CD14-positive monocyte (primary cell): ENCODE data around the gene UAP1L1. TPM values are rescaled to one million over a fixed set of nuclear protein-coding genes. Genes with fewer than 3 reads are reported as not detected.

Experiments
- DNase-seq, 3 donors: peaks; one replicate each; pipeline ENCODE4 v3.0.0-alpha.2; 2011 to 2022
- H2AFZ ChIP-seq: 2 replicates; pipeline ENCODE4 v1.6.0; 2012; ENCODE audit warnings: mild to moderate bottlenecking, low read depth, low read length, inconsistent platforms; ENCODE audit not compliant: insufficient read depth, poor library complexity, severe bottlenecking
- H3K27ac ChIP-seq, 2 donors: 1 replicate in 1 of 2; 2 replicates in 1 of 2; pipeline ENCODE4 v1.5.1; 2012 to 2013; ENCODE audit warnings: low read length in 2 of 2, control low read depth in 1 of 2, inconsistent platforms in 1 of 2, low read depth in 1 of 2, mild to moderate bottlenecking in 1 of 2
- H3K27me3 ChIP-seq, 2 donors: one replicate each; pipeline versions ENCODE4 v1.6.0 to v1.6.1; 2011 to 2013; ENCODE audit warnings: low read length in 2 of 2; ENCODE audit not compliant: control insufficient read depth in 2 of 2, insufficient read depth in 2 of 2
- H3K36me3 ChIP-seq, 2 donors: replicated peaks in 1 of 2; 1 replicate in 1 of 2; 2 replicates in 1 of 2; pipeline versions ENCODE4 v1.5.1 to v1.6.1; 2012 to 2013; ENCODE audit warnings: low read length in 2 of 2, control low read depth in 1 of 2, inconsistent platforms in 1 of 2, mild to moderate bottlenecking in 1 of 2; ENCODE audit not compliant: insufficient read depth in 2 of 2, control insufficient read depth in 1 of 2
- H3K4me1 ChIP-seq, 2 donors: 1 replicate in 1 of 2; 2 replicates in 1 of 2; pipeline versions ENCODE4 v1.5.1 to v1.6.1; 2012 to 2013; ENCODE audit warnings: low read length in 2 of 2, control low read depth in 1 of 2, inconsistent platforms in 1 of 2, mild to moderate bottlenecking in 1 of 2, moderate library complexity in 1 of 2; ENCODE audit not compliant: insufficient read depth in 2 of 2, control insufficient read depth in 1 of 2
- H3K4me2 ChIP-seq: replicated peaks from 2 replicates; pipeline ENCODE3; 2012; ENCODE audit warnings: low read length, moderate library complexity, mild to moderate bottlenecking; ENCODE audit not compliant: poor library complexity, severe bottlenecking; ENCODE audit errors: extremely low read depth
- H3K4me3 ChIP-seq, 3 experiments: fragments of 200-600 bp in 1 of 3; sonication (generic) in 1 of 3; replicated peaks in 1 of 3; 1 replicate in 2 of 3; 2 replicates in 1 of 3; pipeline ENCODE4 v1.5.1; 2011 to 2013; ENCODE audit warnings: low read length in 3 of 3, mild to moderate bottlenecking in 3 of 3, control low read depth in 2 of 3, low read depth in 2 of 3, inconsistent platforms in 1 of 3, moderate library complexity in 1 of 3
- H3K79me2 ChIP-seq: 2 replicates; pipeline ENCODE4 v1.6.0; 2012; ENCODE audit warnings: mild to moderate bottlenecking, control low read depth, inconsistent platforms, low read length, moderate library complexity; ENCODE audit not compliant: insufficient read depth
- H3K9ac ChIP-seq: 2 replicates; pipeline ENCODE4 v1.6.0; 2017; ENCODE audit warnings: low read length, mild to moderate bottlenecking; ENCODE audit not compliant: insufficient read depth, poor library complexity, severe bottlenecking
- H3K9me3 ChIP-seq, 2 donors: replicated peaks in 1 of 2; 1 replicate in 1 of 2; 2 replicates in 1 of 2; pipeline versions ENCODE4 v1.5.1 to v1.6.1; 2012 to 2013; ENCODE audit warnings: low read length in 2 of 2, control low read depth in 1 of 2; ENCODE audit not compliant: control insufficient read depth in 1 of 2, insufficient read depth in 1 of 2
- H4K20me1 ChIP-seq: 2 replicates; pipeline ENCODE4 v1.6.0; 2012; ENCODE audit warnings: mild to moderate bottlenecking, low read length, control low read depth, moderate library complexity; ENCODE audit not compliant: insufficient read depth
- H3K27ac Mint-ChIP-seq, 7 donors: one replicate each; pipeline ENCODE4 v1.8.0; 2020; ENCODE audit warnings: mild to moderate bottlenecking in 7 of 7, mixed read lengths in 7 of 7, moderate library complexity in 6 of 7, inconsistent platforms in 2 of 7
- H3K27me3 Mint-ChIP-seq, 3 donors: one replicate each; pipeline ENCODE4 v1.8.0; 2021 to 2022; ENCODE audit warnings: low read depth in 3 of 3, mild to moderate bottlenecking in 3 of 3, mixed read lengths in 3 of 3, moderate library complexity in 3 of 3, inconsistent platforms in 1 of 3
- H3K36me3 Mint-ChIP-seq, 2 donors: one replicate each; pipeline ENCODE4 v1.8.0; 2020; ENCODE audit warnings: mixed read lengths in 2 of 2, inconsistent platforms in 1 of 2, mild to moderate bottlenecking in 1 of 2
- H3K4me1 Mint-ChIP-seq: one replicate; pipeline ENCODE4 v1.8.0; 2020; ENCODE audit warnings: mild to moderate bottlenecking, mixed read lengths
- H3K4me3 Mint-ChIP-seq, 2 donors: one replicate each; pipeline ENCODE4 v1.8.0; 2020; ENCODE audit warnings: mild to moderate bottlenecking in 2 of 2, mixed read lengths in 2 of 2, moderate library complexity in 1 of 2
- H3K9me3 Mint-ChIP-seq, 7 donors: one replicate each; pipeline ENCODE4 v1.8.0; 2020 to 2022; ENCODE audit warnings: mixed read lengths in 7 of 7, mild to moderate bottlenecking in 6 of 7, moderate library complexity in 6 of 7, inconsistent platforms in 2 of 7
- WGBS: methylation state at CpG from one replicate; pipeline ENCODE4 v1.1.5; 2013; ENCODE audit warnings: missing lambda C conversion rate; ENCODE audit not compliant: insufficient coverage; 5-methylcytosine and 5-hydroxymethylcytosine counted together
- intact Hi-C, 2 donors: fragments of 100-400 bp; cut with micrococcal nuclease; formaldehyde crosslinking; loops; one replicate each; pipeline versions ENCODE4 v1.15.0 to v1.15.1; 2023
- polyA plus RNA-seq, 3 donors: library from polyadenylated mRNA; depleted of rRNA in 1 of 3; unstranded in 2 of 3; stranded (reverse) in 1 of 3; fragments of 300-500 nt in 2 of 3; fragments of >200 nt in 1 of 3; fragmentation: Illumina TruSeq in 2 of 3; gene quantifications; 1 replicate in 2 of 3; 2 replicates in 1 of 3; pipeline ENCODE4 v1.2.3, GENCODE V29; 2012 to 2021
- TF ChIP-seq, protein P1 (sequence below): fragments of 200-600 bp; IDR thresholded peaks from one replicate; pipeline ENCODE4 v1.8.0; 2022; ENCODE audit warnings: antibody characterized with exemption, mild to moderate bottlenecking

The UAP1L1 gene
- polyA plus RNA-seq, 3 donors = 5.7 to 16.7 (median 14.8) TPM

DNA sequence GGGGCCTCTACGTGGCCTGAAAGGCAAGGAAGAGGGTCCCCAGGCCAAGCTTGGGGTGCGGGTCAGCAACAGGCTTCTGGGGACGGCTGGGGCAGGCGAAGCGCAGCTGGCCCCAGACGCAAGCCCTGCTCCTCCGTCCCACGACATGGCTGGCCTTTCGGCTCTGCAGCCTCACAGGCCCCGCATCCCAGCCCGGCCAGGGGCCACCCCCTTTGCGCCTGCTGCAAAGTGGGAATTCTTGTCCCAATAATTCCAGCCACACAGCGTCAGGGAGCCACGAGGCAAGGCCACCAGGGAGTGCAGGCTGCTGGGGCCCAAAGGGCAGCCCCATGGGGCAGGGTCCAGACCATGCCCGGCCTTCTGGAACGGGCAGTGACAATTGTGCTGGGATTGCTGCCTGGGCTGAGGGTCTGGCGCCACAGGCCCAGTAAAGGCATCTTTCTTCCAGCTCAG is 22.4 kb upstream of the UAP1L1 start:
- intact Hi-C loops = no loop called here
- peak overlapping the region in 1 of 2 donors; percentile 15 for H3K4me3 Mint-ChIP-seq
- H3K4me2 ChIP-seq = no peak overlapping the region

DNA sequence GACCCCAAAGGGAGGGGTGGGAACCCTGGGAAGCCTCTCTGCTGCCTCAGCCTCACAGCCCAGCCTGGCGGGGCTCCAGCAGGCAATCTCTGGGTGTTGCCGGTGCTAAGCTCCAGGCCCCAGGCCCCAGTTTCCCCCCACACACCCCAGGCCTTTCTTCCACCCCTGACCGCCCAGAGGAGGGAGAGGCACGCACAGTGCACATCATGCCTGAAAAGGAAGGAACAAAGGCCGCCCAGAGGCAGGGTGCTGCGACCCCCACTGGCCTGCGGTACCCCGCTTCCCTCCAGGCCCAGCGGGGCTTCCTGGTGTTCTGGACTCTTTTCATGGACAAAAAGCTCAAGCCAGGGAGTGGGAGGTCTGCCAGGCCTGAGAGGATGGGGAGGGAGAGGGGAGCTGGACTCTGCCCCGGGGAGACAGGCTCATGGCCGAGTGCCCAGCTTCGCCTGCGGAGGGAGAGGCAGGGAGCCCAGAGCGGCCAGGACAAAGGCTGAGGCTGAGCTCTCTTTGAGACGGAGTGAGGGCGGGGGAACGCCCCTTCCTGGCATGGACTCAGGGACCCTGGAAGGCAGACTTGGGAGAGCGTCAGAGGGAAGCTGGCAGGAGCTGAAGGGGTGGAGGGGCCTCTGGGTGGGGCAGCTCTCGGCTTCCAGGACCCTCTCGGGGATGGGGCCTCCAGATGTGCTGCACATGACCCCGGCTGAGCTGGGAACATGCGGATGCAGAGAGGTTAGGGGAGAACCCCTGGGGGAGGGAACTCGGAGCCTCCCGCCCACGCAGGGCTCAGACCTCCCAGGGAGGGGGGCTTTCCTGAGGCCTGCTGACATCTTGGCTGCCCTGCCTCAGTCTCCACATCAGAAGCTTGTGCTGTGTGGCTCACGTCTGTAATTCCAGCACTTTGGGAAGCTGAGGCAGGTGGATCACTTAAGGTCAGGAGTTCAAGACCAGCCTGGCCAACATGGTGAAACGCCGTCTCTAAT is 21.6 kb upstream of the UAP1L1 start:
- Histone ChIP-seq H3K4me1 (peaks cover 0 to 10% of the 10 kb centered on the region in 2 donors), H4K20me1 (no peaks in the 10 kb centered on the region), H3K36me3 (no peaks in the 10 kb centered on the region), H3K27ac (no peak overlapping the region), H3K27me3 (peaks cover 13 to 43% of the 10 kb centered on the region in 2 donors), H2AFZ (no peak overlapping the region), H3K4me2 (no peak overlapping the region), H3K4me3 (no peak overlapping the region), H3K9ac (no peak overlapping the region), H3K79me2 (no peaks in the 10 kb centered on the region), H3K9me3 (peaks cover 0 to 5% of the 10 kb centered on the region in 2 donors)
- DNase-seq = no peak
- H3K27ac Mint-ChIP-seq = no peak overlapping the region
- H3K27me3 Mint-ChIP-seq = peaks cover 45 to 67% (median 47%) of the 10 kb centered on the region in 3 donors
- H3K4me1 Mint-ChIP-seq = peaks cover 14% of the 10 kb centered on the region
- 78% methylated on average over 24 of the region's 28 CpGs for WGBS
- no peaks in the 10 kb centered on the region for H3K9me3 Mint-ChIP-seq
- H3K36me3 Mint-ChIP-seq = no peaks in the 10 kb centered on the region
- TF ChIP-seq, protein P1, sequence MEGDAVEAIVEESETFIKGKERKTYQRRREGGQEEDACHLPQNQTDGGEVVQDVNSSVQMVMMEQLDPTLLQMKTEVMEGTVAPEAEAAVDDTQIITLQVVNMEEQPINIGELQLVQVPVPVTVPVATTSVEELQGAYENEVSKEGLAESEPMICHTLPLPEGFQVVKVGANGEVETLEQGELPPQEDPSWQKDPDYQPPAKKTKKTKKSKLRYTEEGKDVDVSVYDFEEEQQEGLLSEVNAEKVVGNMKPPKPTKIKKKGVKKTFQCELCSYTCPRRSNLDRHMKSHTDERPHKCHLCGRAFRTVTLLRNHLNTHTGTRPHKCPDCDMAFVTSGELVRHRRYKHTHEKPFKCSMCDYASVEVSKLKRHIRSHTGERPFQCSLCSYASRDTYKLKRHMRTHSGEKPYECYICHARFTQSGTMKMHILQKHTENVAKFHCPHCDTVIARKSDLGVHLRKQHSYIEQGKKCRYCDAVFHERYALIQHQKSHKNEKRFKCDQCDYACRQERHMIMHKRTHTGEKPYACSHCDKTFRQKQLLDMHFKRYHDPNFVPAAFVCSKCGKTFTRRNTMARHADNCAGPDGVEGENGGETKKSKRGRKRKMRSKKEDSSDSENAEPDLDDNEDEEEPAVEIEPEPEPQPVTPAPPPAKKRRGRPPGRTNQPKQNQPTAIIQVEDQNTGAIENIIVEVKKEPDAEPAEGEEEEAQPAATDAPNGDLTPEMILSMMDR = no peak
- intact Hi-C loops = no loop called here
- H3K4me3 Mint-ChIP-seq = no peak overlapping the region

More for the DNA sequence above, 22.4 kb upstream of the UAP1L1 start:
- Mint-ChIP-seq H3K4me1 (peaks cover 14% of the 10 kb centered on the region), H3K27me3 (peaks cover 47 to 67% (median 50%) of the 10 kb centered on the region in 3 donors), H3K27ac (no peak overlapping the region), H3K36me3 (no peaks in the 10 kb centered on the region), H3K9me3 (peaks cover 0 to under 1% (median 0%) of the 10 kb centered on the region in 7 donors)
- no peak overlapping the region for H2AFZ ChIP-seq
- WGBS = 96% methylated on average over 16 of the region's 17 CpGs
- peaks cover 0 to 5% of the 10 kb centered on the region in 2 donors for H3K9me3 ChIP-seq
- no peak for DNase-seq
- TF ChIP-seq, protein P1 = no peak
- no peak overlapping the region for H3K4me3 ChIP-seq
- no peak overlapping the region for H3K27ac ChIP-seq
- H3K36me3 ChIP-seq = no peaks in the 10 kb centered on the region
- H3K4me1 ChIP-seq = peaks cover 0 to 10% of the 10 kb centered on the region in 2 donors
- H3K9ac ChIP-seq = no peak overlapping the region
- peaks cover 13 to 50% of the 10 kb centered on the region in 2 donors for H3K27me3 ChIP-seq
- no peaks in the 10 kb centered on the region for H3K79me2 ChIP-seq
- H4K20me1 ChIP-seq = no peaks in the 10 kb centered on the region
